Measurements from ENCODE around the gene THSD4. TPM values are rescaled to one million over a fixed set of nuclear protein-coding genes. Genes with fewer than 3 reads are reported as not detected.

Gene THSD4
- total RNA-seq, 1 donor from 2014 or later, result 66.8 TPM

DNA sequence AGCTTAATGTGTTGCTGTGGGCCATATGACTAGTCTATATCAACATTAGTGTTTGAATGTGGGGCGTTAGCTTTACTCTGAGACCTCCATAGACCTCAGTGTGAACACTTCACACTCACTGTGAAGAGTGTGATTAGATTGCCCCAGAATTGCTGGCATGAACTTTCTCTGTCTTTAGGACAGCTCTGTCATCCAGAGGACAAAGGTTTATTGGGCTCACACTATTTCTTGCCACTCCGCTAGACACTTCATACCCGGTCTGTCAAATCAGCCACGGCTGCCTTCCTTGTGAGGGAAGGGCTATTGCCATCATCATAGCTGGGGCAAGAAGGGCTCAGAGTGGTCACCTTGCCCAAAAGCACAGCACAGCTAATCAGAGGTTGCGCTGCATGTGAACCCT lies 378.3 kb downstream of the THSD4 start:
- no peak for DNase-seq (ENCODE audit: extremely low spot score in 2 of 2)
- Histone ChIP-seq H3K27ac (no peak overlapping the region), H3K4me1 (no peaks in the 10 kb centered on the region), H3K27me3 (no peaks in the 10 kb centered on the region), H3K4me3 (no peak overlapping the region), H3K9me3 (no peaks in the 10 kb centered on the region), H3K36me3 (no peaks in the 10 kb centered on the region)
- TF ChIP-seq POLR2AphosphoS5 (IDR thresholded peaks at IDR 0.05; ENCODE audit: insufficient read depth in 1 of 2, low read depth in 1 of 2) (no peak), POLR2A (IDR thresholded peaks at IDR 0.05) (no peak)
- TF ChIP-seq, protein P1, sequence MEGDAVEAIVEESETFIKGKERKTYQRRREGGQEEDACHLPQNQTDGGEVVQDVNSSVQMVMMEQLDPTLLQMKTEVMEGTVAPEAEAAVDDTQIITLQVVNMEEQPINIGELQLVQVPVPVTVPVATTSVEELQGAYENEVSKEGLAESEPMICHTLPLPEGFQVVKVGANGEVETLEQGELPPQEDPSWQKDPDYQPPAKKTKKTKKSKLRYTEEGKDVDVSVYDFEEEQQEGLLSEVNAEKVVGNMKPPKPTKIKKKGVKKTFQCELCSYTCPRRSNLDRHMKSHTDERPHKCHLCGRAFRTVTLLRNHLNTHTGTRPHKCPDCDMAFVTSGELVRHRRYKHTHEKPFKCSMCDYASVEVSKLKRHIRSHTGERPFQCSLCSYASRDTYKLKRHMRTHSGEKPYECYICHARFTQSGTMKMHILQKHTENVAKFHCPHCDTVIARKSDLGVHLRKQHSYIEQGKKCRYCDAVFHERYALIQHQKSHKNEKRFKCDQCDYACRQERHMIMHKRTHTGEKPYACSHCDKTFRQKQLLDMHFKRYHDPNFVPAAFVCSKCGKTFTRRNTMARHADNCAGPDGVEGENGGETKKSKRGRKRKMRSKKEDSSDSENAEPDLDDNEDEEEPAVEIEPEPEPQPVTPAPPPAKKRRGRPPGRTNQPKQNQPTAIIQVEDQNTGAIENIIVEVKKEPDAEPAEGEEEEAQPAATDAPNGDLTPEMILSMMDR (IDR thresholded peaks at IDR 0.05), result no peak
- intact Hi-C loops (cut with DNase I), result no loop called here

DNA sequence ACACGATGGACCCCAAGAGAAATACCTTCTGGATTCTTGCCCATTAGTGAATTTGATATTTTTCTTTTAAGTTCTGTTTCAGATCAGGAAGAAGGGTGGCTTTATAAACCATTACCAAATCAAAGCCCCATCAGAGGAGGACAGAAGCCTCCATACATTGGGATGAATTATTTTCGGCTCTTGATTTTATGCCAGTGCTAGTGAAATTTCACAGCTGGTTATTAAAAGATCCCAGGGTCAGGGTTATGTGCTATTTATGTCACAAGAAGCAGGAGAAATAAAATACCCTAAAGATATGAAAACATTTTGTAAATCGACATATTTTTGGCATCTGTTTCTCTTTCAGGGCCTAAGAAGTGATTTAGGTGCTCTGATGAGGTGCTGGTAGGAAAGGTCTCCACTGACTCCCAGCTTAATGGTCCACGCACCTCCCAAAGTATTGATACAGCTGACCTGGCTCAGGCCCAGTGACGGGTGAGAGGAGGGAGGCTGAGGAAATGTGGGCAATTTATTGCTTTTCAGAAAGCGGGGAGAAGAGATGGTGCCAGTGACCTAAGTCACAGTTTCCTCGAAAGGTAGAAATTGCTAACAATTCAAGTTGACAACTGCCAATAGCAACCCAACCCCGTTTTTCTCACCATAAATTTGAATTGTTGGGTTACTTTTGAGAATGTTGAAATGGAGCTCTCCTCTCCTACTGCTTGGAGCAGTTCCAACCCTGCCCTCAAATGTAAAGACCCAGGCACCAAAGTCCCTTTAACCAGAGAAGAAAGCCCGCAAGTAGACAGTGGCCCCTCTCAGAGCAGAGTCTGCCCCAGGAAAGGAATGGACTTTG lies 379.5 kb downstream of the THSD4 start:
- no peak for TF ChIP-seq POLR2A (IDR thresholded peaks at IDR 0.05)
- TF ChIP-seq POLR2AphosphoS5 (IDR thresholded peaks at IDR 0.05; ENCODE audit: insufficient read depth in 1 of 2, low read depth in 1 of 2), result no peak
- TF ChIP-seq, protein P1 (IDR thresholded peaks at IDR 0.05), result no peak
- Histone ChIP-seq H3K36me3 (no peaks in the 10 kb centered on the region), H3K4me1 (no peaks in the 10 kb centered on the region), H3K9me3 (no peaks in the 10 kb centered on the region), H3K27me3 (no peaks in the 10 kb centered on the region), H3K27ac (no peak overlapping the region), H3K4me3 (no peak overlapping the region)
- no peak for DNase-seq (ENCODE audit: extremely low spot score in 2 of 2)
- intact Hi-C loops (cut with DNase I), result no loop called here

DNA sequence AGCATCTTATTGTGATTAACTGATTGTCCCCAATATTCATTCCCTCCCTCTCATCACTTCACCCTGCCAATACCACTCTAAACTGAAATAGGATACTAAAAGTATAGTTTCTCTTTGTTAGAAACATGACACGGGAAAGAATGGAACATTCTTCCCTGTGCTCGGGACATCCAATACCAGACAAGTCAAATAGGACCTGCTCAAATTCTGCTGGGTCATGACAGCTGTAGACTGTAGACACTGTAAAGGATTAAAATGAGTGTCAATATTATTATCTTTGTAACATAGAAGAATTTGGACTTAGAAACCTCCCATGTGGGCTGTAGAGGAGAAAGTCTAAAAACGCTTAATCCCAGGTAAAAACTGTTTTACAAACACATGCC lies 380.1 kb downstream of the THSD4 start:
- no peaks in the 10 kb centered on the region for H3K9me3 ChIP-seq
- H3K27ac ChIP-seq, result no peak overlapping the region
- intact Hi-C loops (cut with DNase I), result no loop called here
- H3K36me3 ChIP-seq, result no peaks in the 10 kb centered on the region
- no peak for TF ChIP-seq POLR2A (IDR thresholded peaks at IDR 0.05)
- no peak for TF ChIP-seq POLR2AphosphoS5 (IDR thresholded peaks at IDR 0.05; ENCODE audit: insufficient read depth in 1 of 2, low read depth in 1 of 2)
- TF ChIP-seq, protein P1 (IDR thresholded peaks at IDR 0.05), result no peak
- H3K4me1 ChIP-seq, result no peaks in the 10 kb centered on the region
- no peak for DNase-seq (ENCODE audit: extremely low spot score in 2 of 2)
- no peak overlapping the region for H3K4me3 ChIP-seq
- no peaks in the 10 kb centered on the region for H3K27me3 ChIP-seq

DNA sequence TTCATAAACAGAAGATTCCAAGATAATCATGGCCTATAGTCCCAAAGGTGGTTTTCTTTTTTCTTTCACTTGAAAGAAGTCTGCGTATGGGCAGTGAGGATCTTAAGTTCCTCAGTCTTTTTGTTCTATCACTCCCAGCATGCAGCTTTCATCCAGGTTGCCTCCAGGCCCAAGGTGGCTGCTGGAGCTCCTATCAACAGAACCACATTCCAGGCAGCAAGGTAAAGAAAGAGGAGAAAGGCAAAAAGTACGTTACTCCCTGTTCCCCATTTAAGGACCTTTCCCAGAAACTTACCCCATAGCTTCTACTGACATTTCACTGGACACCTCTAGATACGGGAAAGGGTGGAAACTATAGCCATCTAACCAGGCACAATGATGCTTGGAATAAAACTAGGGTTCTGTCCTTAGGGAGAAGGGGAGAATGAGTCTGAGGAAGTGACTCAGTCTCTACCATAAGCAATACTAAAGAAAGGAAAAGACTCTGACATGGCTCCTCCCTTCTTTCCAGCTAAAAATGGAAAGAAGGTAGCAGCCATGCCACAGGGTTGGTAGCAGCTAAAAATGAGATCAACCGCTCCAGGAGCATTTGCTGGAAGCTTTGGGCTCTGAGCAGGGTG lies 381.2 kb downstream of the THSD4 start:
- Histone ChIP-seq H3K4me3 (no peak overlapping the region), H3K36me3 (no peaks in the 10 kb centered on the region), H3K4me1 (no peaks in the 10 kb centered on the region), H3K27ac (no peak overlapping the region), H3K9me3 (no peaks in the 10 kb centered on the region), H3K27me3 (no peaks in the 10 kb centered on the region)
- TF ChIP-seq POLR2A (IDR thresholded peaks at IDR 0.05), result no peak
- no peak for TF ChIP-seq POLR2AphosphoS5 (IDR thresholded peaks at IDR 0.05; ENCODE audit: insufficient read depth in 1 of 2, low read depth in 1 of 2)
- TF ChIP-seq, protein P1 (IDR thresholded peaks at IDR 0.05), result no peak
- intact Hi-C loops (cut with DNase I), result no loop called here
- DNase-seq (ENCODE audit: extremely low spot score in 2 of 2), result no peak
